ENCODE data around the gene OLR1.
"Not testable (repeated sequence)": the region's sequence is repeated elsewhere in the genome, so short reads cannot be mapped to it uniquely, and the experiment has no call there.

OLR1 gene

GRCh38 chr12:10171973-10172728, at the start of gene OLR1:
TSS of gene OLR1 (minus strand) at chr12:10172132. CDS start at chr12:10172077, 55 bp downstream.
- no peak for DNase-seq (ENCODE audit: low spot score)

- DNase-seq (ENCODE audit: low spot score), result peak; percentile 55
Observed at GRCh38 chr12:10220398-10221077, 48.6 kb upstream of the OLR1 start.

GRCh38 chr12:10218021-10218420, 46.1 kb upstream of the OLR1 start:
- no peak for DNase-seq (ENCODE audit: low spot score)

- not testable (repeated sequence) for DNase-seq (ENCODE audit: low spot score)
Observed at GRCh38 chr12:10215946-10216345, 44.0 kb upstream of the OLR1 start.

GRCh38 chr12:10215436-10215835, 43.5 kb upstream of the OLR1 start:
- DNase-seq (ENCODE audit: low spot score), result no peak

- DNase-seq (ENCODE audit: low spot score), result no peak
Observed at GRCh38 chr12:10214895-10215267, 42.9 kb upstream of the OLR1 start.

- peak; percentile 34 for DNase-seq (ENCODE audit: low spot score)
Observed at GRCh38 chr12:10214136-10214894, 42.4 kb upstream of the OLR1 start.

GRCh38 chr12:10213168-10214135, 41.5 kb upstream of the OLR1 start:
- peak; percentile 77 for DNase-seq (ENCODE audit: low spot score)

- DNase-seq (ENCODE audit: low spot score), result peak; percentile 89
Observed at GRCh38 chr12:10212739-10213131, 40.8 kb upstream of the OLR1 start, which contains the start of gene GABARAPL1. TSS of gene GABARAPL1 (plus strand) at chr12:10212877. CDS start at chr12:10213130, 253 bp downstream.

- peak; percentile 95 for DNase-seq (ENCODE audit: low spot score)
Observed at GRCh38 chr12:10211940-10212738, 40.2 kb upstream of the OLR1 start.

GRCh38 chr12:10211101-10211939, 39.4 kb upstream of the OLR1 start:
- DNase-seq (ENCODE audit: low spot score), result no peak

- no peak for DNase-seq (ENCODE audit: low spot score)
Observed at GRCh38 chr12:10210225-10210624, 38.3 kb upstream of the OLR1 start.

- no peak for DNase-seq (ENCODE audit: low spot score)
Observed at GRCh38 chr12:10207136-10207535, 35.2 kb upstream of the OLR1 start.

- no peak for DNase-seq (ENCODE audit: low spot score)
Observed at GRCh38 chr12:10205220-10205807, 33.4 kb upstream of the OLR1 start.

GRCh38 chr12:10204495-10204894, 32.6 kb upstream of the OLR1 start:
- DNase-seq (ENCODE audit: low spot score), result not testable (repeated sequence)

GRCh38 chr12:10197879-10198278, 25.9 kb upstream of the OLR1 start:
- DNase-seq (ENCODE audit: low spot score), result no peak

- no peak for DNase-seq (ENCODE audit: low spot score)
Observed at GRCh38 chr12:10196210-10196609, 24.3 kb upstream of the OLR1 start.

- no peak for DNase-seq (ENCODE audit: low spot score)
Observed at GRCh38 chr12:10194160-10194670, 22.3 kb upstream of the OLR1 start.

- peak; percentile 39 for DNase-seq (ENCODE audit: low spot score)
Observed at GRCh38 chr12:10191865-10192264, 19.9 kb upstream of the OLR1 start.

Data from AG08396 (cell line).